Measurements from ENCODE around the gene SLC25A42. TPM values are rescaled to one million over a fixed set of nuclear protein-coding genes. Genes with fewer than 3 reads are reported as not detected.

Gene SLC25A42
- total and polyA plus RNA-seq, 2 of the 13 experiments (the other 11 are each of a cell fraction or from before 2014, with no cell fraction given), result 12.8 to 18.3 TPM

- no peak for TF ChIP-seq ZNF678 (CRISPR knock-in tag; IDR thresholded peaks at IDR 0.05)
- TF ChIP-seq MXD4 (CRISPR knock-in tag; IDR thresholded peaks at IDR 0.05), result no peak; the same call in 1 of the 2 replicates
- TF ChIP-seq NBN (conservative IDR thresholded peaks at IDR 0.05), result no peak
- no peak for TF ChIP-seq E2F2 (CRISPR knock-in tag; IDR thresholded peaks at IDR 0.05; ENCODE audit: borderline replicate concordance)
- TF ChIP-seq TAF1 (CRISPR knock-in tag; IDR thresholded peaks at IDR 0.05), result peak; percentile 55
- no peak for TF ChIP-seq ZNF512B (CRISPR knock-in tag; IDR thresholded peaks at IDR 0.05; ENCODE audit: borderline replicate concordance)
- TF ChIP-seq ZNF331 (CRISPR knock-in tag; IDR thresholded peaks at IDR 0.05), result peak; percentile 72
- TF ChIP-seq KAT8 (CRISPR knock-in tag; IDR thresholded peaks at IDR 0.05), result peak; percentile 63
- TF ChIP-seq PHB2 (IDR thresholded peaks at IDR 0.05; ENCODE audit: partially characterized antibody), result no peak
- TF ChIP-seq HOXA5 (CRISPR knock-in tag; IDR thresholded peaks at IDR 0.05), result no peak; the same call in 1 of the 2 replicates
- peak; percentile 81; the same call in 1 of the 2 replicates for TF ChIP-seq ADNP (CRISPR knock-in tag; IDR thresholded peaks at IDR 0.05)
- no peak for TF ChIP-seq PBX3 (CRISPR knock-in tag; IDR thresholded peaks at IDR 0.05; ENCODE audit: borderline replicate concordance)
- TF ChIP-seq JUND (CRISPR knock-in tag; IDR thresholded peaks at IDR 0.05), result no peak
- TF ChIP-seq ZNF780A (CRISPR knock-in tag; IDR thresholded peaks at IDR 0.05), result no peak
- TF ChIP-seq AGO1 (IDR thresholded peaks at IDR 0.05; ENCODE audit: low read depth, low read length, poor library complexity, severe bottlenecking), result no peak
- no peak; the same call in 1 of the 2 replicates for TF ChIP-seq ZNF784 (CRISPR knock-in tag; IDR thresholded peaks at IDR 0.05; ENCODE audit: borderline replicate concordance)
- no peak for TF ChIP-seq ZNF850 (CRISPR knock-in tag; conservative IDR thresholded peaks at IDR 0.05)
- TF ChIP-seq ZMAT3 (CRISPR knock-in tag; conservative IDR thresholded peaks at IDR 0.05), result no peak
- TF ChIP-seq SIX4 (CRISPR knock-in tag; IDR thresholded peaks at IDR 0.05), result peak; percentile 21; the same call in 1 of the 2 replicates
- TF ChIP-seq ZNF264 (CRISPR knock-in tag; IDR thresholded peaks at IDR 0.05), result no peak; the same call in none of the 2 replicates
- TF ChIP-seq KAT7 (CRISPR knock-in tag; IDR thresholded peaks at IDR 0.05; ENCODE audit: borderline replicate concordance), result peak; percentile 67
- no peak for TF ChIP-seq CC2D1A (CRISPR knock-in tag; IDR thresholded peaks at IDR 0.05)
- peak; percentile 90 for TF ChIP-seq RXRA (CRISPR knock-in tag; IDR thresholded peaks at IDR 0.05)
- TF ChIP-seq SP1 (IDR thresholded peaks at IDR 0.05), result no peak
- 0 out of 2 replicates have a peak, but pooled peaks have one; percentile 39 for TF ChIP-seq SP1 (CRISPR knock-in tag; IDR thresholded peaks at IDR 0.05)
- TF ChIP-seq SIN3A (IDR thresholded peaks at IDR 0.05; ENCODE audit: borderline replicate concordance, low read depth, low read length), result no peak
Measured at GRCh38 chr19:19098703-19099632, 35.2 kb downstream of the SLC25A42 start (continued).

Measured in HepG2 (cell line).